Osteocyte (in vitro differentiated cells): ENCODE results near the gene PTPDC1. TPM values are rescaled to one million over a fixed set of nuclear protein-coding genes. Genes with fewer than 3 reads are reported as not detected.

Source experiments
- DNase-seq: peaks from one replicate; pipeline ENCODE4 v3.0.0; 2021; ENCODE audit warnings: mixed read lengths; ENCODE audit not compliant: unreplicated experiment; ENCODE audit errors: extremely low spot score
- H3K27ac Mint-ChIP-seq: one replicate; pipeline ENCODE4 v1.8.0; 2021; ENCODE audit warnings: mild to moderate bottlenecking, mixed read lengths; ENCODE audit not compliant: unreplicated experiment
- H3K27me3 Mint-ChIP-seq: one replicate; pipeline ENCODE4 v1.8.0; 2021; ENCODE audit warnings: mixed read lengths; ENCODE audit not compliant: unreplicated experiment
- H3K36me3 Mint-ChIP-seq: one replicate; pipeline ENCODE4 v1.8.0; 2021; ENCODE audit warnings: mixed read lengths; ENCODE audit not compliant: unreplicated experiment
- H3K4me1 Mint-ChIP-seq: one replicate; pipeline ENCODE4 v1.8.0; 2021; ENCODE audit warnings: mixed read lengths; ENCODE audit not compliant: unreplicated experiment
- H3K4me3 Mint-ChIP-seq: one replicate; pipeline ENCODE4 v1.8.0; 2021; ENCODE audit warnings: mild to moderate bottlenecking, moderate library complexity, mixed read lengths; ENCODE audit not compliant: unreplicated experiment
- H3K9me3 Mint-ChIP-seq: one replicate; pipeline ENCODE4 v1.8.0; 2021; ENCODE audit warnings: mixed read lengths; ENCODE audit not compliant: unreplicated experiment
- total RNA-seq: library from RNA; stranded (reverse); gene quantifications from 2 replicates; pipeline ENCODE4 v1.2.1, GENCODE V29; 2021
- TF ChIP-seq, protein P1 (sequence below): fragments of 200-600 bp; sonication (generic); IDR thresholded peaks from 2 replicates; pipeline ENCODE4 v1.5.0; 2021; ENCODE audit warnings: antibody characterized with exemption, mild to moderate bottlenecking, moderate library complexity

The PTPDC1 gene
- total RNA-seq, 1 donor from 2014 or later, result 11.5 TPM

DNA sequence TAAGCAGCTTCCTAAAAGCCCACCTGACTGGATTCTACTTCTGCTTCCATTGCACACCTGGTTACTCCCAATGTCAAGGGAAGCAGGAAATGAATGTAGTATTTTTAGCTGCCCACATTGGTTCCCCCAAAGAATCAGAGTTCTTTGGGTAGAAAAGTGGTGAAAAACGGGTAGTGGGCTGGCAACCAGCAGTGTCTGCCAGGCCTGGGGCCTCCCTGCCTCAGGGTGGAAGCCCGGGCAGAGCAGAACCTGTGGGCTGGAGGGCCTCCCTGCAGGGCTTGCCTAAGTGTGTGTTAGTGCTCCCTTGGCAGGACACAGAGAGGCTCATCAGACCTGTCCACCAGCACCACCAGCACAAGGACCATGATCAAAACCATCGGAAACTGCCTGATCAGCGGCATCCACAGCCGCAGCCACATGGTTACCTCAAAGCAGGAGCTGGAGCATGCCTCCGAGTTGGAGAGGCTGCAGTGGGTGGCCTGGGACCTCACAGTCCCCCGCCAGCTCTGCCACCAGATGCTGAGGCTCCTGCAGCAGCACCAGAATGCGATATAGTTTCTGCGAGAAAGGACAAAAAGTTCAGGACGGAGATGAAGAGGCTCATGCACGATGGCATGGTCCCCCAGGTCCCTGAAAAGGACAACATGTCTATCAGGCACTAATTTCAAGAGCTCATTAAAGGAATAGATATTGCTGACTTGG lies 72.2 kb downstream of the PTPDC1 start:
- H3K27ac Mint-ChIP-seq, result peak overlapping the region; percentile 89
- H3K4me3 Mint-ChIP-seq, result no peak overlapping the region

DNA sequence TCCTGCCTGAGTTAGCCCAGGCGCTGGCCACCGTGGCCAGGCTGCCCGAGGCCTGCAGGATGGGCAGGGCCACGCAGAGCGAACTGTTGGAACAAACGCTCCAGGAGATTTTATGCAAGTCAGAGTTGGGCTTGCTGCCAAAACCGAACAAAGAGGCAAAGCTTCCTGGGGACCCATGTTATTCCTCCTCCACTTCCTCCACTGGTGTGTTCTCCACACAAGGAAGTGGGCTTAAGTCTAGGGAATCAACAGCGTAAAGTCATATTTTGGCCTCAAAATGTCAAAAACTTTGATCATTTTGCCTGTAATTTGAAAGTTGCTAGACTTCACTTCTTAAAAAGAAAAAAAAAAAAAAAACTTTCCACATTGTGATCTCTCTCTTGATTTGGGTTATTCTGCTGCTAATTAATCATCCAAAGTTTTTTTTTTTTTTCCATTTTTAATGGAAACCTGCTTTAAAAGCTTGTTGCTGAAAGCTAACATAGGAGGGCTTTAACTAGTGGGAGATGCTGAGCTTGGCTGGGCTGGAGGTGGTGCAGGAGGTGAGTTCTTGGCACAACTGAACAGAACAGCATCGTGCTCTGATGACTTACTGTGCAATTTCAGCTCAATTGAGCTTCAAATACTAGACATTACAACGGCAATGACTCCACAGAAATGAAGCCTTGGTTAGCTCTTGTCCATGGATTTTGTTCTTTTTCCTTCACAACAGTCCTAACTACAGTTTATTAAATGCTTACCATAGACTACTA lies 73.0 kb downstream of the PTPDC1 start:
- no peak for DNase-seq
- Mint-ChIP-seq H3K27me3 (no peaks in the 10 kb centered on the region), H3K9me3 (no peaks in the 10 kb centered on the region), H3K36me3 (peaks cover 5% of the 10 kb centered on the region), H3K4me3 (no peak overlapping the region), H3K27ac (peak overlapping the region; percentile 89), H3K4me1 (peaks cover 45% of the 10 kb centered on the region)
- TF ChIP-seq, protein P1, sequence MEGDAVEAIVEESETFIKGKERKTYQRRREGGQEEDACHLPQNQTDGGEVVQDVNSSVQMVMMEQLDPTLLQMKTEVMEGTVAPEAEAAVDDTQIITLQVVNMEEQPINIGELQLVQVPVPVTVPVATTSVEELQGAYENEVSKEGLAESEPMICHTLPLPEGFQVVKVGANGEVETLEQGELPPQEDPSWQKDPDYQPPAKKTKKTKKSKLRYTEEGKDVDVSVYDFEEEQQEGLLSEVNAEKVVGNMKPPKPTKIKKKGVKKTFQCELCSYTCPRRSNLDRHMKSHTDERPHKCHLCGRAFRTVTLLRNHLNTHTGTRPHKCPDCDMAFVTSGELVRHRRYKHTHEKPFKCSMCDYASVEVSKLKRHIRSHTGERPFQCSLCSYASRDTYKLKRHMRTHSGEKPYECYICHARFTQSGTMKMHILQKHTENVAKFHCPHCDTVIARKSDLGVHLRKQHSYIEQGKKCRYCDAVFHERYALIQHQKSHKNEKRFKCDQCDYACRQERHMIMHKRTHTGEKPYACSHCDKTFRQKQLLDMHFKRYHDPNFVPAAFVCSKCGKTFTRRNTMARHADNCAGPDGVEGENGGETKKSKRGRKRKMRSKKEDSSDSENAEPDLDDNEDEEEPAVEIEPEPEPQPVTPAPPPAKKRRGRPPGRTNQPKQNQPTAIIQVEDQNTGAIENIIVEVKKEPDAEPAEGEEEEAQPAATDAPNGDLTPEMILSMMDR, result no peak

More for the DNA sequence above, 72.2 kb downstream of the PTPDC1 start:
- H3K36me3 Mint-ChIP-seq, result peaks cover 5% of the 10 kb centered on the region
- H3K9me3 Mint-ChIP-seq, result no peaks in the 10 kb centered on the region
- no peaks in the 10 kb centered on the region for H3K27me3 Mint-ChIP-seq
- TF ChIP-seq, protein P1, result no peak
- H3K4me1 Mint-ChIP-seq, result peaks cover 46% of the 10 kb centered on the region
- no peak for DNase-seq

Other genes starting within 250 kb of the PTPDC1 start
- 1.7 and 2.2 TPM in 2 replicates for gene BARX1, start 129.1 kb upstream of the PTPDC1 start, total RNA-seq
- gene ZNF169, start 174.8 kb downstream of the PTPDC1 start, total RNA-seq, result 4.7 and 6.1 TPM in 2 replicates
- not detected in 2 replicates for gene NUTM2F, start 244.2 kb downstream of the PTPDC1 start, total RNA-seq